Stomach (tissue), 8 donors: Measurements from ENCODE around the gene AKAP9. TPM values are rescaled to one million over a fixed set of nuclear protein-coding genes. Genes with fewer than 3 reads are reported as not detected.

Experiments
- polyA plus RNA-seq, 3 donors: library from polyadenylated mRNA; stranded (reverse); fragments of 200-250 nt; gene quantifications; one replicate each; pipeline ENCODE4 v1.2.3, GENCODE V29; 2013
- total RNA-seq, 5 donors: library from RNA; depleted of rRNA; stranded (reverse); fragments of >200 nt; gene quantifications; one replicate each; pipeline versions ENCODE4 v1.1.0 to v1.2.3, GENCODE V29; 2014 to 2016
- donor health status: healthy with polysubstance abuse.
- donor health status: Bipolar disorder and iron deficiency.
- donor health status: healthy.

AKAP9 gene
- total and polyA plus RNA-seq, 8 donors: 5.7 to 149 (median 113) TPM

Other genes with a start within 250 kb of the AKAP9 start
- 10 to 100 TPM in 3 of 5 donors, 1 to 10 TPM in 2; 1.2 to 19.0 (median 14.5) TPM for gene MTERF1, start 60.2 kb upstream of the AKAP9 start, total RNA-seq
- 1 to 10 TPM; 5.7 to 8.0 (median 7.6) TPM for gene MTERF1, start 60.2 kb upstream of the AKAP9 start, polyA plus RNA-seq
- 100 to 1,000 TPM in 1 of 5 donors, 10 to 100 TPM in 2, 1 to 10 TPM in 2; 8.0 to 115 (median 33.9) TPM for gene CYP51A1, start 193.6 kb downstream of the AKAP9 start, total RNA-seq
- gene CYP51A1, start 193.6 kb downstream of the AKAP9 start, polyA plus RNA-seq: 10 to 100 TPM; 14.7 to 20.1 (median 19.7) TPM
- 1 to 10 TPM in 1 of 5 donors, not detected in 4; 1.8 TPM for gene LRRD1, start 238.3 kb downstream of the AKAP9 start, total RNA-seq
- gene LRRD1, start 238.3 kb downstream of the AKAP9 start, polyA plus RNA-seq: not detected